Stimulated activated naive CD4-positive, alpha-beta T cell treated with Interleukin-2 at 50 U/mL for 16 hours (primary cell): ENCODE results near the gene BSPRY.
"Not testable (repeated sequence)": the region's sequence is repeated elsewhere in the genome, so short reads cannot be mapped to it uniquely, and the experiment has no call there.

ENCODE experiments used
- DNase-seq: peaks from one replicate; lab custom pipeline; 2025; lab: John Stamatoyannopoulos, UW

The BSPRY gene

GRCh38 chr9:113370806-113371325, 21.5 kb downstream of the BSPRY start:
- DNase-seq, result no peak

- DNase-seq, result no peak
Measured at GRCh38 chr9:113372059-113372458, 22.7 kb downstream of the BSPRY start.

GRCh38 chr9:113373256-113373655, 23.9 kb downstream of the BSPRY start:
- DNase-seq, result no peak

GRCh38 chr9:113373676-113374392, 24.5 kb downstream of the BSPRY start:
- DNase-seq, result no peak

GRCh38 chr9:113375057-113376023, 26.0 kb downstream of the BSPRY start:
- no peak for DNase-seq

- peak; percentile 64 for DNase-seq
Measured at GRCh38 chr9:113376634-113377567, 27.6 kb downstream of the BSPRY start, which contains the start of gene HDHD3. Gene HDHD3, minus strand, starts transcription at chr9:113376986. Its CDS starts 2,632 bp downstream, at chr9:113374354.

GRCh38 chr9:113379094-113379828, 29.9 kb downstream of the BSPRY start:
- not testable (repeated sequence) for DNase-seq

GRCh38 chr9:113379829-113380210, 30.5 kb downstream of the BSPRY start:
- DNase-seq, result not testable (repeated sequence)

- no peak for DNase-seq
Measured at GRCh38 chr9:113380869-113381378, 31.6 kb downstream of the BSPRY start.

GRCh38 chr9:113381441-113381840, 32.1 kb downstream of the BSPRY start:
- DNase-seq, result not testable (repeated sequence)

GRCh38 chr9:113381909-113382411, 32.6 kb downstream of the BSPRY start:
- DNase-seq, result no peak

- DNase-seq, result no peak
Measured at GRCh38 chr9:113386571-113387393, 37.4 kb downstream of the BSPRY start.

GRCh38 chr9:113387560-113388230, 38.4 kb downstream of the BSPRY start:
- DNase-seq, result no peak

- no peak for DNase-seq
Measured at GRCh38 chr9:113388833-113389232, 39.5 kb downstream of the BSPRY start.

GRCh38 chr9:113389451-113389850, 40.1 kb downstream of the BSPRY start:
- no peak for DNase-seq

- DNase-seq, result no peak
Measured at GRCh38 chr9:113390192-113390960, 41.0 kb downstream of the BSPRY start.

GRCh38 chr9:113391917-113392316, 42.6 kb downstream of the BSPRY start:
- no peak for DNase-seq

GRCh38 chr9:113393281-113393680, 43.9 kb downstream of the BSPRY start:
- DNase-seq, result no peak
